SK-N-SH (cell line): ENCODE data around the gene ARHGAP36. TPM values are rescaled to one million over a fixed set of nuclear protein-coding genes. Genes with fewer than 3 reads are reported as not detected.

Source experiments
- CTCF ChIA-PET: fragments of 300-600, 350-600 bp; formaldehyde crosslinking; extraction: SDS; loops from one replicate; lab custom pipeline; 2021; lab: Yijun Ruan, JAX
- POLR2A ChIA-PET: fragments of 350-600 bp; sonication (Branson Sonifier 250); formaldehyde crosslinking; extraction: SDS; loops from one replicate; lab custom pipeline; 2020; ENCODE audit warnings: antibody characterized with exemption, inconsistent platforms; lab: Yijun Ruan, JAX
- DNase-seq: peaks from one replicate; pipeline ENCODE4 v3.0.0; 2012
- H2AFZ ChIP-seq: fragments of 200-600 bp; sonication (generic); 2 replicates; pipeline ENCODE4 v1.8.1; 2016; ENCODE audit warnings: antibody characterized with exemption, mild to moderate bottlenecking, low read depth
- H3F3A ChIP-seq: fragments of 200-600 bp; sonication (generic); replicated peaks from 2 replicates; pipeline ENCODE3; 2016; ENCODE audit warnings: antibody characterized with exemption, mild to moderate bottlenecking; ENCODE audit not compliant: insufficient read depth
- H3K27ac ChIP-seq, 2 experiments: fragments of 200-500 bp in 1 of 2; fragments of 200-600 bp in 1 of 2; sonication (Bioruptor generic) in 1 of 2; sonication (generic), shearing (Covaris generic) in 1 of 2; 2 replicates each; pipeline versions ENCODE4 v1.5.1 to v1.6.1; 2014 to 2016; ENCODE audit warnings: low read depth in 2 of 2, inconsistent platforms in 1 of 2, low read length in 1 of 2, mild to moderate bottlenecking in 1 of 2, mixed read lengths in 1 of 2
- H3K27me3 ChIP-seq: fragments of 200-600 bp; sonication (generic), shearing (Covaris generic); 2 replicates; pipeline ENCODE4 v1.6.1; 2016; ENCODE audit warnings: mixed run types; ENCODE audit not compliant: insufficient read depth
- H3K36me3 ChIP-seq, 2 experiments: fragments of 200-500 bp in 1 of 2; fragments of 200-600 bp in 1 of 2; sonication (Bioruptor generic) in 1 of 2; sonication (generic) in 1 of 2; replicated peaks in 1 of 2; 2 replicates each; pipeline versions ENCODE3 to v1.5.1; 2014 to 2016; ENCODE audit warnings: low read length in 1 of 2, mild to moderate bottlenecking in 1 of 2; ENCODE audit not compliant: insufficient read depth in 2 of 2, control insufficient read depth in 1 of 2
- H3K4me1 ChIP-seq, 2 experiments: fragments of 200-500 bp in 1 of 2; fragments of 200-600 bp in 1 of 2; sonication (Bioruptor generic) in 1 of 2; sonication (generic), shearing (Covaris generic) in 1 of 2; 2 replicates each; pipeline versions ENCODE4 v1.5.1 to v1.6.1; 2014 to 2016; ENCODE audit warnings: low read depth in 1 of 2, low read length in 1 of 2, mixed run types in 1 of 2; ENCODE audit not compliant: insufficient read depth in 2 of 2, control insufficient read depth in 1 of 2
- H3K4me2 ChIP-seq: fragments of 200-600 bp; sonication (generic), shearing (Covaris generic); 2 replicates; pipeline ENCODE4 v1.6.1; 2017; ENCODE audit warnings: mixed run types
- H3K4me3 ChIP-seq, 2 experiments: fragments of 200-500 bp in 1 of 2; fragments of 200-600 bp in 1 of 2; sonication (Bioruptor generic) in 1 of 2; sonication (generic), shearing (Covaris generic) in 1 of 2; 2 replicates each; pipeline versions ENCODE4 v1.5.1 to v1.8.1; 2014 to 2016; ENCODE audit warnings: low read depth in 2 of 2, inconsistent platforms in 1 of 2, low read length in 1 of 2, mild to moderate bottlenecking in 1 of 2, mixed read lengths in 1 of 2, moderate library complexity in 1 of 2
- H3K79me2 ChIP-seq: fragments of 200-600 bp; sonication (generic); 2 replicates; pipeline ENCODE4 v1.8.1; 2017; ENCODE audit warnings: mild to moderate bottlenecking; ENCODE audit not compliant: insufficient read depth
- H3K9ac ChIP-seq: fragments of 200-600 bp; sonication (generic); 2 replicates; pipeline ENCODE4 v1.6.1; 2017; ENCODE audit warnings: mixed run types
- H3K9me2 ChIP-seq: fragments of 200-600 bp; sonication (generic); 2 replicates; pipeline ENCODE4 v1.6.1; 2017; ENCODE audit warnings: mixed run types
- H3K9me3 ChIP-seq: fragments of 200-600 bp; sonication (generic); 2 replicates; pipeline ENCODE4 v1.6.1; 2017; ENCODE audit warnings: mixed run types, mild to moderate bottlenecking, moderate library complexity
- H4K20me1 ChIP-seq: fragments of 200-600 bp; sonication (generic); 2 replicates; pipeline ENCODE4 v1.6.1; 2017; ENCODE audit warnings: mild to moderate bottlenecking, mixed run types; ENCODE audit not compliant: insufficient read depth
- CHD2 ChIP-seq: fragments of 150-350 bp; IDR thresholded peaks from 2 replicates; pipeline ENCODE4 v1.6.1; 2018; ENCODE audit warnings: low read length; ENCODE audit not compliant: partially characterized antibody
- CTCF ChIP-seq: fragments of 200-600 bp; sonication (generic); IDR thresholded peaks from 2 replicates; pipeline ENCODE4 v1.6.1; 2017; ENCODE audit warnings: antibody characterized with exemption, mild to moderate bottlenecking, moderate library complexity
- ELF1 ChIP-seq: IDR thresholded peaks from 2 replicates; pipeline ENCODE4 v1.4.0; 2012
- EZH2phosphoT487 ChIP-seq: fragments of 200-600 bp; sonication (generic); IDR thresholded peaks from 2 replicates; pipeline ENCODE4 v1.6.1; 2017; ENCODE audit warnings: low read depth, mixed run types, mild to moderate bottlenecking, antibody characterized with exemption, moderate library complexity, borderline replicate concordance
- FOSL2 ChIP-seq: IDR thresholded peaks from 2 replicates; pipeline ENCODE4 v1.4.0; 2012; ENCODE audit warnings: low read depth, mild to moderate bottlenecking, moderate library complexity, borderline replicate concordance
- FOXJ3 ChIP-seq: sonication (generic); formaldehyde crosslinking; IDR thresholded peaks from 2 replicates; pipeline ENCODE4 v1.5.1; 2020; ENCODE audit warnings: mild to moderate bottlenecking, missing genetic modification reagents
- GABPA ChIP-seq: IDR thresholded peaks from 2 replicates; pipeline ENCODE4 v1.4.0; 2012; ENCODE audit warnings: low read depth, mild to moderate bottlenecking
- GATA2 ChIP-seq: sonication (generic); formaldehyde crosslinking; IDR thresholded peaks from 2 replicates; pipeline ENCODE4 v1.5.0; 2020; ENCODE audit warnings: mild to moderate bottlenecking, missing genetic modification reagents
- IRF3 ChIP-seq: fragments of 150-350 bp; IDR thresholded peaks from 2 replicates; pipeline ENCODE4 v1.6.1; 2016; ENCODE audit warnings: mild to moderate bottlenecking, low read depth, low read length
- MXI1 ChIP-seq: IDR thresholded peaks from 2 replicates; pipeline ENCODE4 v1.6.1; 2012; ENCODE audit warnings: mild to moderate bottlenecking, low read depth, low read length, improper control_type of control experiment
- NFIC ChIP-seq: IDR thresholded peaks from 2 replicates; pipeline ENCODE4 v1.4.0; 2012; ENCODE audit warnings: borderline replicate concordance
- NRF1 ChIP-seq: IDR thresholded peaks from 2 replicates; pipeline ENCODE4 v1.6.1; 2012; ENCODE audit warnings: low read depth, mild to moderate bottlenecking, low read length
- RAD21 ChIP-seq: IDR thresholded peaks from 2 replicates; pipeline ENCODE4 v1.6.1; 2012; ENCODE audit warnings: mild to moderate bottlenecking, low read length
- RFX5 ChIP-seq: IDR thresholded peaks from 2 replicates; pipeline ENCODE4 v1.6.1; 2012; ENCODE audit warnings: mild to moderate bottlenecking, improper control_type of control experiment, low read length
- SIN3A ChIP-seq: IDR thresholded peaks from 2 replicates; pipeline ENCODE4 v1.6.1; 2012; ENCODE audit warnings: low read depth, mild to moderate bottlenecking, low read length, moderate library complexity, borderline replicate concordance
- TEAD4 ChIP-seq: IDR thresholded peaks from 2 replicates; pipeline ENCODE4 v1.4.0; 2012; ENCODE audit warnings: mild to moderate bottlenecking, borderline replicate concordance; ENCODE audit not compliant: insufficient read depth
- USF2 ChIP-seq: fragments of 150-350 bp; IDR thresholded peaks from 2 replicates; pipeline ENCODE4 v1.6.1; 2017; ENCODE audit warnings: antibody characterized with exemption, low read length, low read depth, borderline replicate concordance
- YY1 ChIP-seq: IDR thresholded peaks from 2 replicates; pipeline ENCODE4 v1.4.0; 2012; ENCODE audit warnings: low read depth, mild to moderate bottlenecking
- ZBTB33 ChIP-seq: IDR thresholded peaks from 2 replicates; pipeline ENCODE4 v1.4.0; 2012; ENCODE audit warnings: low read depth, borderline replicate concordance
- WGBS: methylation state at CpG from one replicate; pipeline ENCODE4 v1.1.6; 2017; ENCODE audit warnings: low lambda C conversion rate; 5-methylcytosine and 5-hydroxymethylcytosine counted together
- polyA plus RNA-seq, 3 experiments: library from polyadenylated mRNA; depleted of rRNA; stranded (reverse); fragments of >200 nt; gene quantifications; 2 replicates each; pipeline ENCODE4 v1.2.3, GENCODE V29; 2012

ARHGAP36 gene
- polyA plus RNA-seq, 1 of the 3 experiments (the other 2 are of a cell fraction) = 0.23 TPM

GRCh38 chrX:131025336-131025735, 32.8 kb upstream of the ARHGAP36 start:
- ChIA-PET POLR2A (no interaction called here), CTCF (interaction anchor here (0.8 to 1.5 kb wide), 2 partner anchors 30 to 43 kb away, joined by 3 to 5 read pairs; no protein-coding TSS in a partner anchor)
- H3K4me2 ChIP-seq = no peak overlapping the region
- H3K27me3 ChIP-seq = peaks cover 9% of the 10 kb centered on the region
- H3K4me3 ChIP-seq = no peak overlapping the region
- no peak for TF ChIP-seq NFIC
- TF ChIP-seq USF2 = no peak
- TF ChIP-seq IRF3 = no peak
- no peak for TF ChIP-seq CHD2
- TF ChIP-seq TEAD4 = no peak
- TF ChIP-seq MXI1 = no peak
- no peak for TF ChIP-seq NRF1
- TF ChIP-seq SIN3A = no peak
- no peak for TF ChIP-seq EZH2phosphoT487
- TF ChIP-seq ELF1 = no peak
- TF ChIP-seq RFX5 = no peak
- 2% methylated on average over 3 of the region's 3 CpGs for WGBS
- H3F3A ChIP-seq = no peaks in the 10 kb centered on the region
- H3K9ac ChIP-seq = no peak overlapping the region
- no peak overlapping the region for H3K27ac ChIP-seq
- no peaks in the 10 kb centered on the region for H3K9me2 ChIP-seq
- H2AFZ ChIP-seq = no peak overlapping the region
- no peaks in the 10 kb centered on the region; the same call in 1 of the 2 replicates for H4K20me1 ChIP-seq
- no peaks in the 10 kb centered on the region for H3K9me3 ChIP-seq
- no peaks in the 10 kb centered on the region for H3K36me3 ChIP-seq
- H3K4me1 ChIP-seq = no peaks in the 10 kb centered on the region
- no peaks in the 10 kb centered on the region for H3K79me2 ChIP-seq
- no peak for DNase-seq

- WGBS = 5% methylated on average over 2 of the region's 2 CpGs
- Histone ChIP-seq H3K79me2 (no peaks in the 10 kb centered on the region), H3K9ac (no peak overlapping the region), H3K9me3 (no peaks in the 10 kb centered on the region), H3K4me2 (no peak overlapping the region), H3F3A (no peaks in the 10 kb centered on the region), H3K4me1 (peaks cover 0 to 8% of the 10 kb centered on the region in 2 experiments; a peak in 2 of 4 replicates), H3K27ac (peak overlapping the region in 1 of 2 experiments; percentile 96; a peak in 2 of 4 replicates), H4K20me1 (no peaks in the 10 kb centered on the region), H3K27me3 (peaks cover 21% of the 10 kb centered on the region), H3K9me2 (no peaks in the 10 kb centered on the region), H2AFZ (no peak overlapping the region), H3K4me3 (no peak overlapping the region), H3K36me3 (no peaks in the 10 kb centered on the region)
- DNase-seq = no peak
- CTCF ChIA-PET = interaction anchor here (1.1 kb wide), 1 partner anchor 39 kb away, joined by 3 read pairs; no protein-coding TSS in a partner anchor
- POLR2A ChIA-PET = no interaction called here
- TF ChIP-seq EZH2phosphoT487 (no peak), YY1 (no peak), RAD21 (no peak), CHD2 (no peak), GATA2 (peak; percentile 85), IRF3 (no peak), FOSL2 (no peak), FOXJ3 (peak; percentile 59; the same call in 1 of the 2 replicates), ZBTB33 (no peak), CTCF (no peak), GABPA (no peak)
Observed at GRCh38 chrX:131032354-131033230, 25.6 kb upstream of the ARHGAP36 start.
